HG02798 (cell line): ENCODE measurements around the gene BIRC6.
"Not testable (repeated sequence)": the region's sequence is repeated elsewhere in the genome, so short reads cannot be mapped to it uniquely, and the experiment has no call there.

Source experiments
- ATAC-seq: cut with Tn5 transposase; IDR thresholded peaks from one replicate; pipeline ENCODE4 v1.9.1; 2021; ENCODE audit warnings: mild to moderate bottlenecking; ENCODE audit not compliant: unreplicated experiment, poor library complexity

BIRC6 gene

GRCh38 chr2:32356681-32357317 is at the start of gene BIRC6:
Gene BIRC6, plus strand, starts transcription at chr2:32357023. Its CDS starts 139 bp downstream, at chr2:32357162.
- ATAC-seq = peak; percentile 91

- no peak for ATAC-seq
These were observed 46.2 kb upstream of the BIRC6 start for GRCh38 chr2:32310577-32310976.

- no peak for ATAC-seq
These were observed 41.9 kb upstream of the BIRC6 start for GRCh38 chr2:32314886-32315285.

- ATAC-seq = not testable (repeated sequence)
These were observed 28.1 kb upstream of the BIRC6 start for GRCh38 chr2:32328679-32329078.

- ATAC-seq = not testable (repeated sequence)
These were observed 27.4 kb upstream of the BIRC6 start for GRCh38 chr2:32329180-32329980.

GRCh38 chr2:32330136-32330535 is 26.7 kb upstream of the BIRC6 start:
- ATAC-seq = no peak

- ATAC-seq = no peak
These were observed 14.0 kb upstream of the BIRC6 start for GRCh38 chr2:32342801-32343200.

GRCh38 chr2:32350797-32351196 is 6.0 kb upstream of the BIRC6 start:
- not testable (repeated sequence) for ATAC-seq

GRCh38 chr2:32355976-32356680 is 695 bp upstream of the BIRC6 start:
- ATAC-seq = no peak

- peak; percentile 5 for ATAC-seq
These were observed 691 bp downstream of the BIRC6 start for GRCh38 chr2:32357318-32358110.

- ATAC-seq = no peak
These were observed 1.3 kb downstream of the BIRC6 start for GRCh38 chr2:32358111-32358482.

- ATAC-seq = no peak
These were observed 3.6 kb downstream of the BIRC6 start for GRCh38 chr2:32360416-32360815.

- ATAC-seq = not testable (repeated sequence)
These were observed 6.2 kb downstream of the BIRC6 start for GRCh38 chr2:32362997-32363396.

GRCh38 chr2:32363597-32363996 is 6.8 kb downstream of the BIRC6 start:
- peak; percentile 67 for ATAC-seq

- ATAC-seq = not testable (repeated sequence)
These were observed 7.5 kb downstream of the BIRC6 start for GRCh38 chr2:32364290-32364689.

- not testable (repeated sequence) for ATAC-seq
These were observed 8.9 kb downstream of the BIRC6 start for GRCh38 chr2:32365679-32366078.

GRCh38 chr2:32366595-32366994 is 9.8 kb downstream of the BIRC6 start:
- no peak for ATAC-seq

- no peak for ATAC-seq
These were observed 12.4 kb downstream of the BIRC6 start for GRCh38 chr2:32369222-32369621.

GRCh38 chr2:32370942-32371341 is 14.1 kb downstream of the BIRC6 start:
- ATAC-seq = not testable (repeated sequence)

GRCh38 chr2:32372519-32373182 is 15.8 kb downstream of the BIRC6 start:
- ATAC-seq = no peak
